Ishikawa (cell line): Measurements from ENCODE around the gene RGS12.

Source experiments
- CEBPB ChIP-seq: IDR thresholded peaks from 2 replicates; pipeline ENCODE4 v1.6.1; 2012
- CREB1 ChIP-seq: IDR thresholded peaks from 2 replicates; pipeline ENCODE4 v1.6.1; 2012; ENCODE audit warnings: low read depth
- EGR1 ChIP-seq: IDR thresholded peaks from 2 replicates; pipeline ENCODE4 v1.6.1; 2012
- EP300 ChIP-seq: IDR thresholded peaks from 2 replicates; pipeline ENCODE4 v1.6.1; 2012; ENCODE audit warnings: borderline replicate concordance
- FOXM1 ChIP-seq: IDR thresholded peaks from 2 replicates; pipeline ENCODE4 v1.6.1; 2012; ENCODE audit warnings: low read depth, borderline replicate concordance
- NFIC ChIP-seq: IDR thresholded peaks from 2 replicates; pipeline ENCODE4 v1.6.1; 2012
- RAD21 ChIP-seq: IDR thresholded peaks from 2 replicates; pipeline ENCODE4 v1.6.1; 2012; ENCODE audit warnings: low read depth
- TAF1 ChIP-seq: IDR thresholded peaks from 2 replicates; pipeline ENCODE4 v1.6.1; 2012; ENCODE audit warnings: low read depth, mild to moderate bottlenecking
- TCF12 ChIP-seq: IDR thresholded peaks from 2 replicates; pipeline ENCODE4 v1.6.1; 2012; ENCODE audit warnings: low read depth
- TEAD4 ChIP-seq: IDR thresholded peaks from 2 replicates; pipeline ENCODE4 v1.6.1; 2012
- YY1 ChIP-seq: IDR thresholded peaks from 2 replicates; pipeline ENCODE4 v1.6.1; 2012; ENCODE audit warnings: low read depth
- ZBTB7A ChIP-seq: IDR thresholded peaks from 2 replicates; pipeline ENCODE4 v1.6.1; 2012; ENCODE audit warnings: low read depth
- TF ChIP-seq, protein P1 (sequence below): IDR thresholded peaks from 2 replicates; pipeline ENCODE4 v1.6.1; 2012; ENCODE audit warnings: low read depth, mild to moderate bottlenecking
- TF ChIP-seq, protein P2 (sequence below): IDR thresholded peaks from 2 replicates; pipeline ENCODE4 v1.6.1; 2012
- TF ChIP-seq, protein P3 (sequence below): IDR thresholded peaks from 2 replicates; pipeline ENCODE4 v1.6.1; 2012

The RGS12 gene

DNA sequence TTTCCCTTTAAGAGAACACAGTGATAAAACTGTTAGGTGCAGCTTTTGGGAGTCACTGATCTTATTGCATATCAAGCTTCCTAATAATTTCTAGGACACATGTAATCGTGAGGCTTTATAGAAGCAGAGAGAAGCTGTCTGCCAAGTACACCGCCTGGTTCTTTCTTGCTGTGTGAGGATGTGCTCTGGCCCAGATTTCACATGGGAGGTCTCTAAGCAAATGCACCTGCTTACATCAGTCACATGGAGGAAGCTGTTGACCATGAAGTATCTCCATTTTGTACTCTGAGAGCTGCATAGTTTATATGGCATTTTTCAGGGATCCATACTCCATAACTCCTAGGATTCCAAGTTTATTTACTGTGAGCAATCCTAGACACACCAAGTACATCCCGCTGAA lies 37.1 kb downstream of the RGS12 start:
- TF ChIP-seq CEBPB = no peak
- no peak for TF ChIP-seq EGR1
- no peak for TF ChIP-seq TEAD4
- TF ChIP-seq, protein P1, sequence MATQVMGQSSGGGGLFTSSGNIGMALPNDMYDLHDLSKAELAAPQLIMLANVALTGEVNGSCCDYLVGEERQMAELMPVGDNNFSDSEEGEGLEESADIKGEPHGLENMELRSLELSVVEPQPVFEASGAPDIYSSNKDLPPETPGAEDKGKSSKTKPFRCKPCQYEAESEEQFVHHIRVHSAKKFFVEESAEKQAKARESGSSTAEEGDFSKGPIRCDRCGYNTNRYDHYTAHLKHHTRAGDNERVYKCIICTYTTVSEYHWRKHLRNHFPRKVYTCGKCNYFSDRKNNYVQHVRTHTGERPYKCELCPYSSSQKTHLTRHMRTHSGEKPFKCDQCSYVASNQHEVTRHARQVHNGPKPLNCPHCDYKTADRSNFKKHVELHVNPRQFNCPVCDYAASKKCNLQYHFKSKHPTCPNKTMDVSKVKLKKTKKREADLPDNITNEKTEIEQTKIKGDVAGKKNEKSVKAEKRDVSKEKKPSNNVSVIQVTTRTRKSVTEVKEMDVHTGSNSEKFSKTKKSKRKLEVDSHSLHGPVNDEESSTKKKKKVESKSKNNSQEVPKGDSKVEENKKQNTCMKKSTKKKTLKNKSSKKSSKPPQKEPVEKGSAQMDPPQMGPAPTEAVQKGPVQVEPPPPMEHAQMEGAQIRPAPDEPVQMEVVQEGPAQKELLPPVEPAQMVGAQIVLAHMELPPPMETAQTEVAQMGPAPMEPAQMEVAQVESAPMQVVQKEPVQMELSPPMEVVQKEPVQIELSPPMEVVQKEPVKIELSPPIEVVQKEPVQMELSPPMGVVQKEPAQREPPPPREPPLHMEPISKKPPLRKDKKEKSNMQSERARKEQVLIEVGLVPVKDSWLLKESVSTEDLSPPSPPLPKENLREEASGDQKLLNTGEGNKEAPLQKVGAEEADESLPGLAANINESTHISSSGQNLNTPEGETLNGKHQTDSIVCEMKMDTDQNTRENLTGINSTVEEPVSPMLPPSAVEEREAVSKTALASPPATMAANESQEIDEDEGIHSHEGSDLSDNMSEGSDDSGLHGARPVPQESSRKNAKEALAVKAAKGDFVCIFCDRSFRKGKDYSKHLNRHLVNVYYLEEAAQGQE = no peak
- TF ChIP-seq EP300 = no peak
- no peak for TF ChIP-seq CREB1
- TF ChIP-seq, protein P2, sequence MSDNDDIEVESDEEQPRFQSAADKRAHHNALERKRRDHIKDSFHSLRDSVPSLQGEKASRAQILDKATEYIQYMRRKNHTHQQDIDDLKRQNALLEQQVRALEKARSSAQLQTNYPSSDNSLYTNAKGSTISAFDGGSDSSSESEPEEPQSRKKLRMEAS = no peak
- no peak for TF ChIP-seq TAF1
- TF ChIP-seq NFIC = no peak
- no peak for TF ChIP-seq ZBTB7A
- TF ChIP-seq RAD21 = no peak
- TF ChIP-seq, protein P3, sequence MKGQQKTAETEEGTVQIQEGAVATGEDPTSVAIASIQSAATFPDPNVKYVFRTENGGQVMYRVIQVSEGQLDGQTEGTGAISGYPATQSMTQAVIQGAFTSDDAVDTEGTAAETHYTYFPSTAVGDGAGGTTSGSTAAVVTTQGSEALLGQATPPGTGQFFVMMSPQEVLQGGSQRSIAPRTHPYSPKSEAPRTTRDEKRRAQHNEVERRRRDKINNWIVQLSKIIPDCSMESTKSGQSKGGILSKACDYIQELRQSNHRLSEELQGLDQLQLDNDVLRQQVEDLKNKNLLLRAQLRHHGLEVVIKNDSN = no peak
- TF ChIP-seq FOXM1 = no peak

DNA sequence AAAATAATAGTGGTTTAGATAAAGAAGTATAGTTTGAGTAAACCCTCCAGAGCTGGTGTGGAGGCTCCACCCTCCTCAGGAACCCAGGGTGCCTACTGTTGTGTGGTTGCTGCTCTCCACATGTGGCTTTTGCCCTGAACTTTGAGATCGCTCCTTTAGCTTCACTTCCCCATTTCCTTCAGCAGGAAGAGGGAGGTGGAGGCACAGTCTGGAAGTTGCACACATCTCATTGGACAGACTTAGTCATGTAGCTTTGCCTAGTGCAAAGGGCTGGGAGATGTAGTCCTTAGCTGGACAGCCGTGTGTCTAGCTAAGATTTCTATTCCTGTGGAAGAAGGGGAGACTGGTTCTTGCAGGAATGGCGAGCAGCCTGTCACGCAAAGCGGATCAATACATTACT lies 37.9 kb downstream of the RGS12 start:
- TF ChIP-seq TEAD4 = no peak

DNA sequence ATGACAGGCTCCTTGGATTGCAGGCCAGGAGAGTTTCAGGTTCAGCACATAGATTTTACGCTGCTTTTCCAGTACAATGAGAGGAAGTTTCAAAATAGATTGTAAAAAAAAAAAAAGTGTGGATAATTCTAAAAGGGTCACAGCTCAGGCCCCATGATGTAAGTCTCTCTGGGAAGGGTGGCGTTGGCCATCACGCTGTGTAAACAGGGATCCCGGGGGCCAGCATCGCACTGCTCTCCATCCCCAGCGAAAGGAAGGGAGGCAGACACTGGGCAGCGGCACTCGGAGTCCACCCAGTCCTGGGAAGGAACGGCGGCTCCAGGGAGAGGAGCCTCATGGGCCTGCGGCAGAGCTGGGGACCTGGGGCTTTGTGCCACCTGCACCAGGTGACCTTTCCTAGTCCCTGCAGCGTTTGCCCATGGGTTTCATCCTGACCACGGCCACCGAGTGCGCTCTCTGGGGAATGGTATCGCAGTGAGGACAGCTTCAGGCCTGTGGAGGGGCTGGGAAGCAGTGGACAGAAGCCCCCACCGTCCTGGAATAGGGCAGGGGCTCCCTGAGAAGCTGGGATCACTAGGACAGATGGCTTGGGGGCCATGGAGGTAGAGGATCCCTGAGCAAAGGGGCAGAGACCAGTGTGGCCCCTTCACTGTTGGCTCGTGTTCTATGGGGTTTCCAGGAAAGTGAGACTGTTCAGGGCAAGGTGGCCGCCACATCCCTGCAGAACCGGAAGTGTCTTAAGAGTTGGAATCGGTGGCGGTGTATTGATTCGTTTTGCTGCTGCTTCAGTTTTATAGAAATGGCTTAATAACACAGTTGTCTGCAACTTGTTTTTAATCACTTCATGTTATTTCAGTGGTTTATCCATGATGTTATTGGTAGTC lies 38.9 kb downstream of the RGS12 start:
- TF ChIP-seq CEBPB (no peak), TEAD4 (no peak), FOXM1 (no peak), CREB1 (no peak), YY1 (no peak), ZBTB7A (no peak), EP300 (no peak)
- TF ChIP-seq, protein P3 = no peak

DNA sequence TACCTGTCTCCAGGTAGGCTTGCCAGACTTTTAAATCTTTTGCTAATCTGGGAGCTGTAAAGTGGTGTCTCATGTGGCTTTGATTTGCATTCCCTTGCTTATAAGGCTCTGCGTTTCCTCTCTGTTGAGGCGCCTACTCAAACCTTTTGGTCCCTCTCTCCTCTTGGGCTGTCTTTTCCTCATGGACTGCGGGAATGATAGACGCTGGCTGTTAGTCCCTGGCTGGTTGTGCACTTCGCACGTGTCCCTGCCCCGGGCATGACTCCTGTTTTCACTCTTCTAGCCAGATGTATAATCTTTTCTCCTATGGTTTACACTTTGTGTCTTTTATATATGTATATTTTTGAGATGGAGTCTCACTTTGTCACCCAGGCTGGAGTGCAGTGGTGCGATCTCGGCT lies 39.7 kb downstream of the RGS12 start:
- TF ChIP-seq TEAD4 = no peak
- no peak for TF ChIP-seq CREB1
- TF ChIP-seq FOXM1 = no peak
- TF ChIP-seq, protein P1 = no peak
- TF ChIP-seq EP300 = no peak
- TF ChIP-seq RAD21 = no peak

DNA sequence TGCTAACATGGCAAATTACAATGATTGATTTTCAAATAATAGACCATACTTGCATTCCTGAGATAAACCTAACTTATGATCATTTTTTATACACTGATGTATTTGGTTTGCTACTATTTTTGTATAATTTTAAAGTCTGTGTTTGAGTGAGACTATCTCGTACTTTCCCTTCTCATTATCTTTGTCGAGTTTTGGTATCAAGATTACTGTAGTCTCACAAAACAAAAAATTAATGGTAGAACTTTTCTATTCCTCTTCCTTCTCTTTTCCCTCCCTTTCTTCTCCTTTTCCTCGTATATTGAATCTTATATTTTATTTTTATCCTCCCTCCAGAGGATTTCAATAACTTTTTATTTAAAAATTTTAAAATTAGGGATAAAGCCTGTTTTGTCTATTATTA lies 41.5 kb downstream of the RGS12 start:
- no peak for TF ChIP-seq TEAD4
- TF ChIP-seq, protein P3 = no peak
- no peak for TF ChIP-seq RAD21
- TF ChIP-seq CEBPB = no peak
- TF ChIP-seq ZBTB7A = no peak
- no peak for TF ChIP-seq EP300
- TF ChIP-seq, protein P2 = no peak

DNA sequence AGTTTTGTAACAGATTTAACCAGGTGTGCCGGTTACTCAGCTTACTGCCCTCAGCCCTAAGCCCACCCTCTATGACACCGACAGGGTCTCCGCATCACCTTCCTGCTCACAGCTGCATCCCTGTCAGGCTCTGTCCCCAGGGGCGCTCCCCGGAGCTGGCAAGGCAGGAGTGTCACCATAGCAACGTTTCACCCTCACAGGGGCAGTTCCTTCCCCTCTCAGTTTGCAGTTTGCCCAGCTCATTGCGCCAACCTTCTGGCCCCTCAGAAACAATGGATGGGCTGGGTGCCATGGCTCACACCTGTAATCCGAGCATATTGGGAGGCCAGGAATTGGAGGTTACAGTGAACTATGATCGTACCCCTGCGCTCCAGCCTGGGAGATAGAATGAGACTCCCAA lies 42.6 kb downstream of the RGS12 start:
- no peak for TF ChIP-seq EGR1
- TF ChIP-seq, protein P3 = 0 out of 2 replicates have a peak, but pooled peaks have one; percentile 19
- peak; percentile 79; the same call in 1 of the 2 replicates for TF ChIP-seq EP300
- peak; percentile 78 for TF ChIP-seq CEBPB
- TF ChIP-seq YY1 = peak; percentile 33; the same call in 1 of the 2 replicates
- TF ChIP-seq RAD21 = 0 out of 2 replicates have a peak, but pooled peaks have one; percentile 14
- TF ChIP-seq, protein P2 = peak; percentile 54
- TF ChIP-seq CREB1 = no peak
- TF ChIP-seq, protein P1 = no peak
- peak; percentile 66 for TF ChIP-seq ZBTB7A
- TF ChIP-seq TEAD4 = peak; percentile 60
- TF ChIP-seq NFIC = peak; percentile 91
- TF ChIP-seq TCF12 = peak; percentile 88
